SK-N-SH (cell line): ENCODE measurements around the gene LSP1. TPM values are rescaled to one million over a fixed set of nuclear protein-coding genes. Genes with fewer than 3 reads are reported as not detected.

Source experiments
- CTCF ChIA-PET: fragments of 300-600, 350-600 bp; formaldehyde crosslinking; extraction: SDS; loops from one replicate; lab custom pipeline; 2021; lab: Yijun Ruan, JAX
- POLR2A ChIA-PET: fragments of 350-600 bp; sonication (Branson Sonifier 250); formaldehyde crosslinking; extraction: SDS; loops from one replicate; lab custom pipeline; 2020; ENCODE audit warnings: antibody characterized with exemption, inconsistent platforms; lab: Yijun Ruan, JAX
- DNase-seq: peaks from one replicate; pipeline ENCODE4 v3.0.0; 2012
- H2AFZ ChIP-seq: fragments of 200-600 bp; sonication (generic); 2 replicates; pipeline ENCODE4 v1.8.1; 2016; ENCODE audit warnings: antibody characterized with exemption, mild to moderate bottlenecking, low read depth
- H3F3A ChIP-seq: fragments of 200-600 bp; sonication (generic); replicated peaks from 2 replicates; pipeline ENCODE3; 2016; ENCODE audit warnings: antibody characterized with exemption, mild to moderate bottlenecking; ENCODE audit not compliant: insufficient read depth
- H3K27ac ChIP-seq, 2 experiments: fragments of 200-500 bp in 1 of 2; fragments of 200-600 bp in 1 of 2; sonication (Bioruptor generic) in 1 of 2; sonication (generic), shearing (Covaris generic) in 1 of 2; 2 replicates each; pipeline versions ENCODE4 v1.5.1 to v1.6.1; 2014 to 2016; ENCODE audit warnings: low read depth in 2 of 2, inconsistent platforms in 1 of 2, low read length in 1 of 2, mild to moderate bottlenecking in 1 of 2, mixed read lengths in 1 of 2
- H3K27me3 ChIP-seq: fragments of 200-600 bp; sonication (generic), shearing (Covaris generic); 2 replicates; pipeline ENCODE4 v1.6.1; 2016; ENCODE audit warnings: mixed run types; ENCODE audit not compliant: insufficient read depth
- H3K36me3 ChIP-seq, 2 experiments: fragments of 200-500 bp in 1 of 2; fragments of 200-600 bp in 1 of 2; sonication (Bioruptor generic) in 1 of 2; sonication (generic) in 1 of 2; replicated peaks in 1 of 2; 2 replicates each; pipeline versions ENCODE3 to v1.5.1; 2014 to 2016; ENCODE audit warnings: low read length in 1 of 2, mild to moderate bottlenecking in 1 of 2; ENCODE audit not compliant: insufficient read depth in 2 of 2, control insufficient read depth in 1 of 2
- H3K4me1 ChIP-seq, 2 experiments: fragments of 200-500 bp in 1 of 2; fragments of 200-600 bp in 1 of 2; sonication (Bioruptor generic) in 1 of 2; sonication (generic), shearing (Covaris generic) in 1 of 2; 2 replicates each; pipeline versions ENCODE4 v1.5.1 to v1.6.1; 2014 to 2016; ENCODE audit warnings: low read depth in 1 of 2, low read length in 1 of 2, mixed run types in 1 of 2; ENCODE audit not compliant: insufficient read depth in 2 of 2, control insufficient read depth in 1 of 2
- H3K4me2 ChIP-seq: fragments of 200-600 bp; sonication (generic), shearing (Covaris generic); 2 replicates; pipeline ENCODE4 v1.6.1; 2017; ENCODE audit warnings: mixed run types
- H3K4me3 ChIP-seq, 2 experiments: fragments of 200-500 bp in 1 of 2; fragments of 200-600 bp in 1 of 2; sonication (Bioruptor generic) in 1 of 2; sonication (generic), shearing (Covaris generic) in 1 of 2; 2 replicates each; pipeline versions ENCODE4 v1.5.1 to v1.8.1; 2014 to 2016; ENCODE audit warnings: low read depth in 2 of 2, inconsistent platforms in 1 of 2, low read length in 1 of 2, mild to moderate bottlenecking in 1 of 2, mixed read lengths in 1 of 2, moderate library complexity in 1 of 2
- H3K79me2 ChIP-seq: fragments of 200-600 bp; sonication (generic); 2 replicates; pipeline ENCODE4 v1.8.1; 2017; ENCODE audit warnings: mild to moderate bottlenecking; ENCODE audit not compliant: insufficient read depth
- H3K9ac ChIP-seq: fragments of 200-600 bp; sonication (generic); 2 replicates; pipeline ENCODE4 v1.6.1; 2017; ENCODE audit warnings: mixed run types
- H3K9me2 ChIP-seq: fragments of 200-600 bp; sonication (generic); 2 replicates; pipeline ENCODE4 v1.6.1; 2017; ENCODE audit warnings: mixed run types
- H3K9me3 ChIP-seq: fragments of 200-600 bp; sonication (generic); 2 replicates; pipeline ENCODE4 v1.6.1; 2017; ENCODE audit warnings: mixed run types, mild to moderate bottlenecking, moderate library complexity
- H4K20me1 ChIP-seq: fragments of 200-600 bp; sonication (generic); 2 replicates; pipeline ENCODE4 v1.6.1; 2017; ENCODE audit warnings: mild to moderate bottlenecking, mixed run types; ENCODE audit not compliant: insufficient read depth
- CHD2 ChIP-seq: fragments of 150-350 bp; IDR thresholded peaks from 2 replicates; pipeline ENCODE4 v1.6.1; 2018; ENCODE audit warnings: low read length; ENCODE audit not compliant: partially characterized antibody
- CTCF ChIP-seq: fragments of 200-600 bp; sonication (generic); IDR thresholded peaks from 2 replicates; pipeline ENCODE4 v1.6.1; 2017; ENCODE audit warnings: antibody characterized with exemption, mild to moderate bottlenecking, moderate library complexity
- ELF1 ChIP-seq: IDR thresholded peaks from 2 replicates; pipeline ENCODE4 v1.4.0; 2012
- EP300 ChIP-seq, 2 experiments: IDR thresholded peaks; 2 replicates each; pipeline versions ENCODE4 v1.4.0 to v1.6.1; 2012; ENCODE audit warnings: borderline replicate concordance in 1 of 2, low read depth in 1 of 2, low read length in 1 of 2
- FOSL2 ChIP-seq: IDR thresholded peaks from 2 replicates; pipeline ENCODE4 v1.4.0; 2012; ENCODE audit warnings: low read depth, mild to moderate bottlenecking, moderate library complexity, borderline replicate concordance
- GATA2 ChIP-seq: sonication (generic); formaldehyde crosslinking; IDR thresholded peaks from 2 replicates; pipeline ENCODE4 v1.5.0; 2020; ENCODE audit warnings: mild to moderate bottlenecking, missing genetic modification reagents
- IRF3 ChIP-seq: fragments of 150-350 bp; IDR thresholded peaks from 2 replicates; pipeline ENCODE4 v1.6.1; 2016; ENCODE audit warnings: mild to moderate bottlenecking, low read depth, low read length
- MAX ChIP-seq: IDR thresholded peaks from 2 replicates; pipeline ENCODE4 v1.4.0; 2012; ENCODE audit warnings: low read depth
- MEF2A ChIP-seq: IDR thresholded peaks from 2 replicates; pipeline ENCODE4 v1.4.0; 2012; ENCODE audit warnings: low read depth, borderline replicate concordance
- NFIC ChIP-seq: IDR thresholded peaks from 2 replicates; pipeline ENCODE4 v1.4.0; 2012; ENCODE audit warnings: borderline replicate concordance
- PBX3 ChIP-seq: IDR thresholded peaks from 2 replicates; pipeline ENCODE4; 2012
- RAD21 ChIP-seq: IDR thresholded peaks from 2 replicates; pipeline ENCODE4 v1.6.1; 2012; ENCODE audit warnings: mild to moderate bottlenecking, low read length
- RXRA ChIP-seq: IDR thresholded peaks from 2 replicates; pipeline ENCODE4 v1.4.0; 2012; ENCODE audit warnings: low read depth, mild to moderate bottlenecking, borderline replicate concordance
- TCF12 ChIP-seq: IDR thresholded peaks from 2 replicates; pipeline ENCODE4 v1.4.0; 2012
- TEAD4 ChIP-seq: IDR thresholded peaks from 2 replicates; pipeline ENCODE4 v1.4.0; 2012; ENCODE audit warnings: mild to moderate bottlenecking, borderline replicate concordance; ENCODE audit not compliant: insufficient read depth
- USF2 ChIP-seq: fragments of 150-350 bp; IDR thresholded peaks from 2 replicates; pipeline ENCODE4 v1.6.1; 2017; ENCODE audit warnings: antibody characterized with exemption, low read length, low read depth, borderline replicate concordance
- YY1 ChIP-seq: IDR thresholded peaks from 2 replicates; pipeline ENCODE4 v1.4.0; 2012; ENCODE audit warnings: low read depth, mild to moderate bottlenecking
- ZBTB33 ChIP-seq: IDR thresholded peaks from 2 replicates; pipeline ENCODE4 v1.4.0; 2012; ENCODE audit warnings: low read depth, borderline replicate concordance
- WGBS: methylation state at CpG from one replicate; pipeline ENCODE4 v1.1.6; 2017; ENCODE audit warnings: low lambda C conversion rate; 5-methylcytosine and 5-hydroxymethylcytosine counted together
- polyA plus RNA-seq, 3 experiments: library from polyadenylated mRNA; depleted of rRNA; stranded (reverse); fragments of >200 nt; gene quantifications; 2 replicates each; pipeline ENCODE4 v1.2.3, GENCODE V29; 2012

Gene LSP1
- polyA plus RNA-seq, 1 of the 3 experiments (the other 2 are of a cell fraction), result 0.38 TPM

- no peaks in the 10 kb centered on the region for H4K20me1 ChIP-seq
- H3K4me3 ChIP-seq, result no peak overlapping the region
- no peak overlapping the region for H3K9ac ChIP-seq
- no peak for DNase-seq
- 44% methylated on average over 4 of the region's 4 CpGs for WGBS
- peaks cover 9% of the 10 kb centered on the region; the same call in 1 of the 2 replicates for H3K27me3 ChIP-seq
- H3K4me2 ChIP-seq, result no peak overlapping the region
- no peaks in the 10 kb centered on the region for H3F3A ChIP-seq
- H3K27ac ChIP-seq, result no peak overlapping the region
- H3K79me2 ChIP-seq, result no peaks in the 10 kb centered on the region
- TF ChIP-seq ELF1 (no peak), TEAD4 (no peak), PBX3 (no peak)
- H3K9me2 ChIP-seq, result no peaks in the 10 kb centered on the region
- H3K4me1 ChIP-seq, result no peaks in the 10 kb centered on the region; a peak in 1 of 4 replicates
- H3K9me3 ChIP-seq, result no peaks in the 10 kb centered on the region
- H2AFZ ChIP-seq, result no peak overlapping the region
- ChIA-PET CTCF (interaction anchor here (1.2 to 3.1 kb wide), 5 partner anchors 10 to 253 kb away, joined by 3 to 16 read pairs (median 7); no protein-coding TSS in a partner anchor), POLR2A (no interaction called here)
- no peaks in the 10 kb centered on the region for H3K36me3 ChIP-seq
Observed at GRCh38 chr11:1899090-1899489, 46.2 kb downstream of the LSP1 start.

- H3K4me2 ChIP-seq, result no peak overlapping the region
- H3K9ac ChIP-seq, result no peak overlapping the region
- H3K27me3 ChIP-seq, result peaks cover 9% of the 10 kb centered on the region; the same call in 1 of the 2 replicates
- H3K79me2 ChIP-seq, result no peaks in the 10 kb centered on the region
- no peak for DNase-seq
- no peaks in the 10 kb centered on the region; a peak in 1 of 4 replicates for H3K4me1 ChIP-seq
- WGBS, result 54% methylated on average over 5 of the region's 5 CpGs
- H3F3A ChIP-seq, result no peaks in the 10 kb centered on the region
- H3K9me2 ChIP-seq, result no peaks in the 10 kb centered on the region
- ChIA-PET POLR2A (no interaction called here), CTCF (interaction anchor here (1.2 to 3.1 kb wide), 6 partner anchors 9 to 252 kb away, joined by 3 to 16 read pairs (median 5); no protein-coding TSS in a partner anchor)
- H3K4me3 ChIP-seq, result no peak overlapping the region
- H2AFZ ChIP-seq, result no peak overlapping the region
- H3K36me3 ChIP-seq, result no peaks in the 10 kb centered on the region
- no peaks in the 10 kb centered on the region for H4K20me1 ChIP-seq
- H3K27ac ChIP-seq, result no peak overlapping the region
- no peaks in the 10 kb centered on the region for H3K9me3 ChIP-seq
- TF ChIP-seq ELF1, result no peak
- TF ChIP-seq CTCF, result no peak
- no peak for TF ChIP-seq GATA2
- no peak for TF ChIP-seq FOSL2
- no peak for TF ChIP-seq MAX
- no peak for TF ChIP-seq ZBTB33
- no peak for TF ChIP-seq TCF12
- TF ChIP-seq YY1, result no peak
- no peak for TF ChIP-seq PBX3
- TF ChIP-seq CHD2, result no peak
- TF ChIP-seq USF2, result no peak
- no peak for TF ChIP-seq EP300 (IDR thresholded peaks at IDR 0.05; ENCODE audit: borderline replicate concordance in 1 of 2, low read depth in 1 of 2, low read length in 1 of 2)
- TF ChIP-seq RXRA, result no peak
- TF ChIP-seq MEF2A, result no peak
- TF ChIP-seq RAD21, result no peak
- TF ChIP-seq IRF3, result no peak
- TF ChIP-seq TEAD4, result no peak
- TF ChIP-seq NFIC, result no peak
Observed at GRCh38 chr11:1899686-1900085, 46.8 kb downstream of the LSP1 start.
